Measurements from ENCODE around the gene SHMT1. TPM values are rescaled to one million over a fixed set of nuclear protein-coding genes. Genes with fewer than 3 reads are reported as not detected.
A peak's percentile ranks its signal among the peaks of the same experiment; 100 is the strongest.
"Not testable (repeated sequence)": the region's sequence is repeated elsewhere in the genome, so short reads cannot be mapped to it uniquely, and the experiment has no call there.

The SHMT1 gene
- total and polyA plus RNA-seq, 12 donors = 6.8 to 43.8 (median 17.0) TPM

- H3K27me3 ChIP-seq; H3K36me3 ChIP-seq (replicated peaks in 1 of 2); H3K4me1 ChIP-seq (replicated peaks in 1 of 2); H3K9me3 ChIP-seq (replicated peaks in 1 of 3); H3K4me3 ChIP-seq; DNase-seq; intact Hi-C loops (cut with DNase I); H3K27ac ChIP-seq: not testable (repeated sequence)
- WGBS, 4 donors = 32 to 46% (median 39%) methylated on average over 7 of the region's 7 CpGs
Observed at GRCh38 chr17:18401872-18402590, 38.7 kb upstream of the SHMT1 start.

GRCh38 chr17:18388728-18389127 lies 25.4 kb upstream of the SHMT1 start:
- not testable (repeated sequence) for DNase-seq
- WGBS, 4 donors = 37 to 63% methylated on average over 1 of the region's 10 CpGs; no CpG with 5 or more reads in 2 of the 4 donors

DNA sequence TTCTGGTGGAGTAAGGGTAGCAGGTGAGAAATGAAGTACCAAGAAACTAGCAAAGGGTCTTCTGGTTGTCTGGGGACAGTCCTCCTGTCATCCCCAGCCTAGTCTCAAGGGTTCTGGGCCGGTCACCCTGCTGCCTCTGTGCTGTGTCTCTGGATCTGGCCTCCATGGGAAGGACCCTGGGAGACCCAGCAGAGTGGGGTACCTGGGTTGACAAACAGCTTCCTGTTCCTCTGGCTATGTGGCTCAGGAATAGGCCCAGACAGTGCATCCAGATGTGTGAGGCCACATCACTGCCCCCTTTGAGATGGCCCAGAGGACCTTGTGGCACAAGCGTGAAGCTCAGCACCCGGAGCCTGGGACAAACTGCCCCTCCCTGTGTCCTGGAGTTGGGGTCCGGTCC lies 24.9 kb upstream of the SHMT1 start:
- H3K36me3 ChIP-seq (replicated peaks in 1 of 2); DNase-seq; H3K4me3 ChIP-seq; H3K27me3 ChIP-seq; H3K4me1 ChIP-seq (replicated peaks in 1 of 2); H3K9me3 ChIP-seq (replicated peaks in 1 of 3); H3K27ac ChIP-seq; intact Hi-C loops (cut with DNase I): not testable (repeated sequence)
- 83 to 88% (median 85%) methylated on average over 1 to 4 of the region's 4 CpGs; no CpG with 5 or more reads in 1 of the 4 donors for WGBS, 4 donors

More at GRCh38 chr17:18388728-18389127, 25.4 kb upstream of the SHMT1 start:
- H3K36me3 ChIP-seq (replicated peaks in 1 of 2); H3K4me3 ChIP-seq; H3K27ac ChIP-seq; H3K27me3 ChIP-seq; H3K9me3 ChIP-seq (replicated peaks in 1 of 3); H3K4me1 ChIP-seq (replicated peaks in 1 of 2); intact Hi-C loops (cut with DNase I): not testable (repeated sequence)

- H3K27me3 ChIP-seq; H3K27ac ChIP-seq; DNase-seq; H3K4me3 ChIP-seq; intact Hi-C loops (cut with DNase I); H3K36me3 ChIP-seq (replicated peaks in 1 of 2); H3K4me1 ChIP-seq (replicated peaks in 1 of 2); H3K9me3 ChIP-seq (replicated peaks in 1 of 3): not testable (repeated sequence)
- WGBS, 4 donors = 72 to 90% (median 83%) methylated on average over 5 of the region's 5 CpGs
Observed at GRCh38 chr17:18387583-18387982, 24.2 kb upstream of the SHMT1 start.

- DNase-seq; intact Hi-C loops (cut with DNase I); H3K36me3 ChIP-seq (replicated peaks in 1 of 2); H3K4me1 ChIP-seq (replicated peaks in 1 of 2); H3K4me3 ChIP-seq; H3K27ac ChIP-seq; H3K9me3 ChIP-seq (replicated peaks in 1 of 3): not testable (repeated sequence)
- peaks cover 20% of the 10 kb centered on the region for H3K27me3 ChIP-seq
- WGBS, 4 donors = 76 to 87% (median 81%) methylated on average over 7 of the region's 7 CpGs
Observed at GRCh38 chr17:18384271-18384670, 20.9 kb upstream of the SHMT1 start.

GRCh38 chr17:18383079-18383481 lies 19.7 kb upstream of the SHMT1 start:
- H3K4me3 ChIP-seq; H3K36me3 ChIP-seq (replicated peaks in 1 of 2); intact Hi-C loops (cut with DNase I); H3K9me3 ChIP-seq (replicated peaks in 1 of 3); DNase-seq; H3K27ac ChIP-seq; H3K4me1 ChIP-seq (replicated peaks in 1 of 2): not testable (repeated sequence)
- WGBS, 4 donors = 8 to 9% (median 9%) methylated on average over 4 to 36 of the region's 36 CpGs; no CpG with 5 or more reads in 1 of the 4 donors
- H3K27me3 ChIP-seq = peaks cover 20% of the 10 kb centered on the region

DNA sequence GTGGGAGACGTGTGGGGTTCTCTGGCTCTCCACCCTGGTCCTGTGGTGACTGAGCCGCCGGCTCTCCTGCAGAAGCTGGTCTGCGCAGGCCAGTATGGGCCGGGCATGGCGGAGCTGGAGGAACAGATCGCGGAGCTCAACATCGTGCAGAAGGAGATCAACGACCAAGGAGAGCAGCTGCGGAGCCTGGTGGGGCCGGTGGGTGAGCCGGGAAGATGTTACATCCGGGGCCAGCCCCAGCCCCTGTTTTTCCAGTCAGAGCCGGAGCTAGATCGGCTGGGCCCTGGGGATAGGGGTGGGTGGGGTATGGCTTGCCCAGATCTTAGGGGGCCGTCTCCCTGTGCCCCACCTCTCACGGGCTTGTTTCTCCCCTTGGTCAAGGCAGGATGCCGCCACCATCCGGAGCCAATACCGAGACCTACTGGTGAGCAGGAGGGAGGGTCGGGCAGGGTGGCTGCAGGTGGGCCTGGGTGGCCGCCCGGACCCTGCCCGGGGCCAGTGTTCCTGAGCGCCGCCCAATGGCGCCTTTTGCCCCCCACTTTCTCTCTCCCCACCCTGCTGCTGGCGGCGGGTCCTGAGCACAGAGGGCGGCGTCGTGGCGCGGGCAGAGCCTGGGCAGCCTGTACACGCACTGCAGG lies 19.2 kb upstream of the SHMT1 start:
- Histone ChIP-seq H3K4me1 (replicated peaks in 1 of 2) (no peaks in the 10 kb centered on the region), H3K36me3 (replicated peaks in 1 of 2) (no peaks in the 10 kb centered on the region), H3K27me3 (peaks cover 20% of the 10 kb centered on the region), H3K27ac (no peak overlapping the region), H3K9me3 (replicated peaks in 1 of 3) (no peaks in the 10 kb centered on the region), H3K4me3 (no peak overlapping the region)
- intact Hi-C loops (cut with DNase I) = no loop called here
- WGBS, 4 donors = 43 to 69% (median 57%) methylated on average over 25 to 36 of the region's 36 CpGs
- TF ChIP-seq, protein P1, sequence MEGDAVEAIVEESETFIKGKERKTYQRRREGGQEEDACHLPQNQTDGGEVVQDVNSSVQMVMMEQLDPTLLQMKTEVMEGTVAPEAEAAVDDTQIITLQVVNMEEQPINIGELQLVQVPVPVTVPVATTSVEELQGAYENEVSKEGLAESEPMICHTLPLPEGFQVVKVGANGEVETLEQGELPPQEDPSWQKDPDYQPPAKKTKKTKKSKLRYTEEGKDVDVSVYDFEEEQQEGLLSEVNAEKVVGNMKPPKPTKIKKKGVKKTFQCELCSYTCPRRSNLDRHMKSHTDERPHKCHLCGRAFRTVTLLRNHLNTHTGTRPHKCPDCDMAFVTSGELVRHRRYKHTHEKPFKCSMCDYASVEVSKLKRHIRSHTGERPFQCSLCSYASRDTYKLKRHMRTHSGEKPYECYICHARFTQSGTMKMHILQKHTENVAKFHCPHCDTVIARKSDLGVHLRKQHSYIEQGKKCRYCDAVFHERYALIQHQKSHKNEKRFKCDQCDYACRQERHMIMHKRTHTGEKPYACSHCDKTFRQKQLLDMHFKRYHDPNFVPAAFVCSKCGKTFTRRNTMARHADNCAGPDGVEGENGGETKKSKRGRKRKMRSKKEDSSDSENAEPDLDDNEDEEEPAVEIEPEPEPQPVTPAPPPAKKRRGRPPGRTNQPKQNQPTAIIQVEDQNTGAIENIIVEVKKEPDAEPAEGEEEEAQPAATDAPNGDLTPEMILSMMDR (IDR thresholded peaks at IDR 0.05) = no peak
- TF ChIP-seq POLR2A (IDR thresholded peaks at IDR 0.05) = no peak
- DNase-seq = peak in 1 of 7 donors; percentile 3

All from adrenal gland (tissue), 12 donors.